Lower leg skin (tissue), 4 donors: Measurements from ENCODE around the gene CCNT1. TPM values are rescaled to one million over a fixed set of nuclear protein-coding genes. Genes with fewer than 3 reads are reported as not detected.
"Not testable (repeated sequence)": the region's sequence is repeated elsewhere in the genome, so short reads cannot be mapped to it uniquely, and the experiment has no call there.

Source experiments
- DNase-seq, 2 donors: peaks; one replicate each; pipeline ENCODE4 v3.0.0-alpha.2; 2019; ENCODE audit warnings: low spot score in 2 of 2
- H3K4me3 ChIP-seq: fragments of 200-600 bp; sonication (generic); 2 replicates; pipeline ENCODE4 v1.5.1; 2017; ENCODE audit warnings: mild to moderate bottlenecking, low read depth; ENCODE audit not compliant: poor library complexity, severe bottlenecking
- CTCF ChIP-seq, 3 donors: fragments of 450-650 bp; IDR thresholded peaks; one replicate each; pipeline ENCODE4 v1.5.1; 2016; ENCODE audit warnings: antibody characterized with exemption in 3 of 3, mild to moderate bottlenecking in 3 of 3, moderate library complexity in 2 of 3
- POLR2A ChIP-seq, 2 donors: fragments of 450-650 bp; IDR thresholded peaks; one replicate each; pipeline ENCODE4 v1.6.1; 2016 to 2017; ENCODE audit warnings: antibody characterized with exemption in 2 of 2, mild to moderate bottlenecking in 1 of 2, moderate library complexity in 1 of 2
- WGBS, 2 donors: methylation state at CpG; one replicate each; pipeline ENCODE4 v1.1.5; 2018; 5-methylcytosine and 5-hydroxymethylcytosine counted together
- intact Hi-C: fragments of 100-400 bp; cut with DNase I; formaldehyde crosslinking; loops from one replicate; pipeline ENCODE4 v1.15.0; 2023; ENCODE audit warnings: low total_unique reads
- total RNA-seq, 4 donors: library from RNA; depleted of rRNA; stranded (reverse); fragments of >200 nt; gene quantifications; one replicate each; pipeline ENCODE4 v1.1.0, GENCODE V29; 2016

Gene CCNT1
- total RNA-seq, 4 donors from 2014 or later = 19.3 to 34.9 (median 31.5) TPM

- H3K4me3 ChIP-seq = no peak overlapping the region
- intact Hi-C loops = no loop called here
- TF ChIP-seq POLR2A (IDR thresholded peaks at IDR 0.05) (no peak), CTCF (IDR thresholded peaks at IDR 0.05) (no peak)
- no peak for DNase-seq
- 51 to 71% methylated on average over 8 of the region's 8 CpGs for WGBS, 2 donors
Measured at GRCh38 chr12:48671231-48671856, 45.2 kb downstream of the CCNT1 start.

- no peak overlapping the region for H3K4me3 ChIP-seq
- WGBS, 2 donors = 93 to 96% methylated on average over 14 of the region's 14 CpGs
- no peak for DNase-seq
- intact Hi-C loops = no loop called here
- TF ChIP-seq CTCF (IDR thresholded peaks at IDR 0.05) (no peak), POLR2A (IDR thresholded peaks at IDR 0.05) (no peak)
Measured at GRCh38 chr12:48668996-48669395, 47.5 kb downstream of the CCNT1 start.

DNA sequence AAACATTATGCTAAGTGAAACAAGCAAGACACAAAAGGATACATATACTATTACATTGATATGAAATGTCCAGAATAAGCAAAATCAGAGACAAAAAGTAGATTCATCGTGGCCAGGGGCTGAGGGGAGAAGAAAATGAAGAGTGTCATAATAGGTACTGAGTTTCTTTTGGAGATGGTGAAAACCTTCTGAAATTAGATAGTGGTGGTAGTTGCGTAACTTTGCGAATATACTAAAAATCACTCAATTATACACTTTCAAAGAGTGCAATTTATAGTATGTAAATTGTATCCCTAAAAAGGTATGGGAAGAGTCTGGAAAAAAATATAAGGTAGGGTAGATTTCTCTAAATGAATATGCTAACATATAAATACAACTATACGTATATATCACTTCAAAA, 56.6 kb downstream of the CCNT1 start:
- no peak for TF ChIP-seq CTCF (IDR thresholded peaks at IDR 0.05)
- no peak for TF ChIP-seq POLR2A (IDR thresholded peaks at IDR 0.05)
- intact Hi-C loops = no loop called here
- no peak for DNase-seq
- no peak overlapping the region for H3K4me3 ChIP-seq
- 91 to 94% methylated on average over 4 of the region's 4 CpGs for WGBS, 2 donors

DNA sequence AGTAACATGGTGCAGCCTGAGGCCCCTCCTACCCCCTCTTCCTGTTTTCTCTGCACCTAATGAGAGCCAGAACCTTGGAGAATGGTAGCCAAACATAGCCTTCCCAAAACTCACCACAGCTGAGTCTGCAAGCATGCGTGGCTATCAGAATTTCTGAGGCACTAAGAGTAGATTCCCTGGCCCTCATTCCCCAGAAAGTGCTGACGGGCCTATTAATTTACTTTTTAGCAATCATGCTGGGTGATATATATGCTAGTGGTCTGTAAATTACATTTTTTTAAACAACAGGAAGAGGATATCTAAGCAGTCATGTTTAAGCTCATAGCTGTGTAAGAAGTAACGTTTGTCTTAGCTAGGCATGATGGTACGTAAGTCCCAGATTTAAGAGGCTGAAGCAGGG, 64.8 kb downstream of the CCNT1 start:
- intact Hi-C loops = no loop called here
- TF ChIP-seq POLR2A (IDR thresholded peaks at IDR 0.05) (no peak), CTCF (IDR thresholded peaks at IDR 0.05) (no peak)
- H3K4me3 ChIP-seq = no peak overlapping the region
- no peak for DNase-seq
- WGBS, 2 donors = 68 to 85% methylated on average over 4 of the region's 4 CpGs

- DNase-seq, H3K4me3 ChIP-seq, intact Hi-C loops: not testable (repeated sequence)
- 95 to 96% methylated on average over 8 of the region's 8 CpGs for WGBS, 2 donors
Measured at GRCh38 chr12:48645354-48645753, 71.2 kb downstream of the CCNT1 start.

DNA sequence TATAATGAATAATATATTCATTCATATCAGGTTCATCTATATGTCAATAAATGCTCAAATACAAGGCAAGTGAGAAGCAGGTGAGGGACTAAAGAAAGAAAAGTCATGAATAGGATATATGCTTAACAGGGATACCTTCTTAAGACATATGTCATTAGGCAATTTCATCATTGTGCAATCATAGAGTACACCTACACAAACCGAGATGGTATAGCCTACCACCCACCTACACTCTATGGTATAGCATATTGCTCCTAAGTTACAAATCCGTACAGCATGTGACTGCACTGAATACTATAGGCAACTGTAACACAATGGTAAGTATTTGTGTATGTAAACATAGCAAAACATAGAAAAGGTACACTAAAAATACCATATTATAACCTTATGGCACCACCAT, 73.5 kb downstream of the CCNT1 start:
- no peak overlapping the region for H3K4me3 ChIP-seq
- TF ChIP-seq CTCF (IDR thresholded peaks at IDR 0.05) = no peak
- no peak for TF ChIP-seq POLR2A (IDR thresholded peaks at IDR 0.05)
- DNase-seq = no peak
- intact Hi-C loops = no loop called here
- 86 to 93% methylated on average over 2 of the region's 2 CpGs for WGBS, 2 donors

DNA sequence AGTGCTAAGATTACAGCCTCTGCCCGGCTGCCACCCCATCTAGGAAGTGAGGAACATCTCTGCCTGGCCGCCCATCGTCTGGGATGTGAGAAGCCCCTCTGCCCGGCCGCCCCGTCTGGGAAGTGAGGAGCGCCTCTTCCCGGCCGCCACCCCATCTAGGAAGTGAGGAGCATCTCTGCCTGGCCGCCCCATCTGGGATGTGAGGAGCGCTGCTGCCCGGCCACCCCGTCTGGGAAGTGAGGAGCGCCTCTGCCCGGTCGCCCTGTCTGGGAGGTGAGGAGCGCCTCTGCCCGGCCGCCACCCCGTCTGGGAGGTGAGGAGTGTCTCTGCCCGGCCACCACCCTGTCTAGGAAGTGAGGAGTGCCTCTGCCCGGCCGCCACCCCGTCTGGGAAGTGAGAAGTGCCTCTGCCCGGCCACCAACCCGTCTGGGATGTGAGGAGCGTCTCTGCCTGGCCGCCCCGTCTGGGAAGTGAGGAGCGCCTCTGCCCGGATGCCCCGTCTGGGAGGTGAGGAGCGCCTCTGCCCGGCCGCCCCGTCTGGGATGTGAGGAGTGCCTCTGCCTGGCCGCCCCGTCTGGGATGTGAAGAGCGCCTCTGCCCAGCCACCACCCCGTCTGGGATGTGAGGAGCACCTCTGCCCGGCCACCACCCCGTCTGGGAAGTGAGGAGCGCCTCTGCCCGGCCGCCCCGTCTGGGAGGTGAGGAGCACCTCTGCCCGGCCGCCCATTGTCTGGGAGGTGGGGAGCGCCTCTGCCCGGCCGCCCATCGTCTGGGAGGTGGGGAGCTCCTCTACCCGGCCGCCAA, 74.6 kb downstream of the CCNT1 start:
- WGBS, 2 donors = 91 to 94% methylated on average over 39 to 52 of the region's 54 CpGs
- intact Hi-C loops, H3K4me3 ChIP-seq, DNase-seq: not testable (repeated sequence)
